Jurkat, Clone E6-1 (cell line): ENCODE measurements around the gene CHAT.
"Not testable (repeated sequence)": the region's sequence is repeated elsewhere in the genome, so short reads cannot be mapped to it uniquely, and the experiment has no call there.

Experiments used
- DNase-seq: peaks from one replicate; pipeline ENCODE4 v3.0.0-alpha.2; 2011; ENCODE audit warnings: low read depth, low spot score
- H3K4me3 ChIP-seq: 2 replicates; pipeline ENCODE4 v1.5.1; 2011; ENCODE audit warnings: mild to moderate bottlenecking, low read length, control low read depth, moderate library complexity

Gene CHAT

DNA sequence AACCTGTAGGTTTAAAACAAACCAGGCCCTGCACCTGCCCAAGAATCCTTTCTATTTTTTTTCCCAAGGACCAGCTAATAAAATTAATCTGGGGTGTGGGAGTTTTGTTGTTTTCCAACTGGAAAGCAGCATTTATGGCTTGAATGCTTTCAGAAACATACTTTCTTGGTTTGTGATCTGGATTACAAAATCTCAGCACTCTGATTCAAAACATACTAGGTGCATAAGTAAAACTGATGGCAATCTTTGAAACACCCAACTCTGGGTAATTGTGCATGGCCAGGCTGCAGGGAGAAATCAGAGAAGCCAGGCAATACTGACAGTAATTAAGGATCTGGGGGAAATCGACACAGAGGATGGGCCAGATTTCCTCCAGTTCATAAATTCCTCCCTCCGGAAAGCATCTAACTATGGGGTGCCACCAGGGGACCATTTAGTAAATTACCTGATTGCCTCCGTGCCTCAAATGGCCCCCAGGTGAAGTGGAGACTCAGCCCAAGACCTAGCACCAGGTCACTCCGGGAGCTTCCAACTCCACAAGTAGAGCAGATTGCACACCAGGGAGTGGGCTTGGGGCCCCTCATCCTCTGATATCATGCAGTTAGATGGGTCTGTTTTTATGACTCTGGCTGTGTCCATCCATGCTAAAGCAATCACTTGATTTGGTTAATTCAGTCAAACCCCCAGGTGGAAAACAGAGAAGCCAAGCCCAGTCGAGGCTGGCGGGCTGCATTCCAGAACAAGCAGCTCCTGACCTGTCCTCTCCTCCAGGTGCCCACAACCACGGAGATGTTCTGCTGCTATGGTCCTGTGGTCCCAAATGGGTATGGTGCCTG lies 50.4 kb downstream of the CHAT start:
- DNase-seq, result no peak
- no peak overlapping the region for H3K4me3 ChIP-seq

DNA sequence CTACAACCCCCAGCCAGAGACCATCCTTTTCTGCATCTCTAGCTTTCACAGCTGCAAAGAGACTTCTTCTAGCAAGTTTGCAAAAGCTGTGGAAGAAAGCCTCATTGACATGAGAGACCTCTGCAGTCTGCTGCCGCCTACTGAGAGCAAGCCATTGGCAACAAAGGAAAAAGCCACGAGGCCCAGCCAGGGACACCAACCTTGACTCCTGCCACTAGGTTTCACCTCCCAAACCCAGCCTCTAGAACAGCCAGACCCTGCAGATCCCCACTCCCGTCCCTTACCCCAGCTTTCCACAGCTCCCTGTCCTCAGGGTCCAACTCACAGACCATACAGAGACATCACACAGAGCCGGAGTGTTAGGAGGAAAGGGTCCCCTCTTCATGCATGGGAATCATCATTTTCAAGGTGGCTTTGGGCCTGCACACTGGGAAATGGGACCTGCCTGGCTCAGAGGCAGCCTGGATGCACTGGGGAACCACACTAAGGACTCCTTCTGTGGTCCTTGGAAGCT lies 51.1 kb downstream of the CHAT start:
- DNase-seq, result no peak

DNA sequence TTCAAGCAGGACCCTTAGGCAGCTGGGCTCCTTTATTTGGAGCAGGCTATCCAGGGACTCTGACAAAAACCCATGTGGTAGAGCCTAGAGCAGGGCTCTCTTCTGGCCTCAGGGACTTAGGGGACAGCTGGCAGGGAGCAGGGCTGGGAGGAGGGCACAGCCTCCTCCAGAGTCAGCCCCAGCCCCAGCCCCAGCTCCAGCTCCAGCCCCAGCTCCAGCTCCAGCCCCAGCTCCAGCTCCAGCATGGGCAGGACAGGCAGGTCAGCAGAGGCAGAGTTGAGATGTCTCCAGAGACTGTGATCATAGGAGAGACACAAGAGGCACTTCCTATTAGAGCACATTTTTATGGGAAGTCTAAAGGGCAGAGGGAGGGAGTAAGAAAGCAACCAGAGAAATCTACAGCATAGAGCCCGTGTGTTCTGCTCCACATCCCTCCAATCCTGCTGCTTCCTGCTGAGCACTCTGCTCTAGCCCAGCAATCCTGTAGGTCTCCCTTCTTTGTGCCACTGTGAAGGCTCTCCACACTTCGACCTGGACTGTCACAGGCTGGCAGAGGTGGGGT lies 52.3 kb downstream of the CHAT start:
- DNase-seq, result no peak
- H3K4me3 ChIP-seq, result no peak overlapping the region

More for the DNA sequence above, 51.1 kb downstream of the CHAT start:
- H3K4me3 ChIP-seq, result no peak overlapping the region

DNA sequence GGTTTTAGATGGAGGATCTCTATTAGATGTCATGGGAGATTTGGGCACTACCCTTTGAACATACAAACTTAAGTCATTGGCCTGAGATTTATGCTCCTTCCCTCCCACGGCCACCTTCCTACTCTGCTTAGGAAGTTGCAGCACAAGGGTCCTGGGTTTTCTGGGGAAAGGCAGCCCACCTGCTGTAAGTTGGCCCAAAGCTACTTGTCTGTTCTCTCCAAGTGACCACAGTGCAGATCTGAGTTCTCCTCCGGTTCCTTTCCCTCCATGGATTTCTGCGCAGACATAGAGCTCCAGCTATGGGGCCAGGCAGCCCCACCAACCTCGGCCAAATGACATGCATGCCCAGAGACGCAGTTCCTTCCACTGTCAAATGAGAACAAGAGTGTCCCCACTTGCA lies 52.8 kb downstream of the CHAT start:
- no peak overlapping the region for H3K4me3 ChIP-seq
- no peak for DNase-seq

DNA sequence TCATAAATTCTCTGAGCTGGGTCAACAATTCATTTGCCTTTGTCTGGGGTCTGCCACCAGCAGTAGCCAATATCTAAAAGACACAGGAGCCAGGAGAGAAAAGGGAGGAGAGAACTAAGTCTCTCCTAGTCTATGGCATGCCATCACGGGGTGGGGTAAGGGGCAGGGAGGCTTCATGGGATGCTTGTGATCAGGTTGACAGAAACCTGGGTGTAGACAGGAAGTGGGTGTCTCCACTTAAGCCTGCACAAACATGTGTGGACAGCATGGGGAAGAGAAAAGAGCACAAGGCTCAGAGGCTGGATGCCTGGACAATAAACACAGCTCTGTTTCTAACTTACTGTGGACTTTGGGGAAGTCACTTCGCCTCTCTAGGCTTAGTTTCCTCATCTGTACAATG lies 54.2 kb downstream of the CHAT start:
- no peak for DNase-seq
- no peak overlapping the region for H3K4me3 ChIP-seq

- DNase-seq, result no peak
- H3K4me3 ChIP-seq, result no peak overlapping the region
Measured at GRCh38 chr10:49668684-49669083, 54.8 kb downstream of the CHAT start.

DNA sequence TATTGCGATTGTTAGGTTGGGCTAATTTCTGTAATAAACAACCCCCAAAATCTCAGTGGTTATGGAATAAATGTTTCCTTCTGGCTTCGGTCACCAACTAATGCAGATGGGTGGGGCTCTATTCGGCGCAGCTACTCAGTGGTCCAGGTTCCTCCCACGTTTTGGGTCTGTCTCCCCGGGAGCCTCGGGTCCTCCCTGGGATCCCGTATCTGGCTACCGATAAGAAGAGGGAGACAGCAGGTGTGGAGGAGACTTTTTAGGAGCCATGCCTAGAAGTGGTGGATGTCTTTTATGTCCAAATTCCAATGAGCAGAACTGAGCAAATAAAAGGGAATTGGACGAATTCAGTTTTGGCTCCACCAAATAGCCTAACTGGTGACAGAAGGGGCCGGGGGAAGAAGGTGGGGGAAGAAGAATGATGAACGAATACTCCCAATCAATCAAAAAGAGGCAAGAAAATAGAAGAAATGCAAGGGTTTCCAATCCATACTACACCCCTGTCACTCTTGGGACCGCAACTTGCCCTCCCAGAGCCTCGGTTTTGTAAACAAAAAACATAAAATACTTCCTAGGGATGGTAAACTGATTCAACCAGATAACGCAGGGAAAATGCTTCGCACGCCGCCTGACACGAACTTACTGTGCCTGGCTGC lies 65.1 kb downstream of the CHAT start:
- no peak for DNase-seq
- no peak overlapping the region for H3K4me3 ChIP-seq

GRCh38 chr10:49679480-49679893 lies 65.7 kb downstream of the CHAT start, which contains the start of gene C10orf53:
Gene C10orf53, plus strand, starts transcription at chr10:49679651. Its CDS starts 47 bp downstream, at chr10:49679698.
- no peak within 1 kb of the TSS for H3K4me3 ChIP-seq
- no peak for DNase-seq

DNA sequence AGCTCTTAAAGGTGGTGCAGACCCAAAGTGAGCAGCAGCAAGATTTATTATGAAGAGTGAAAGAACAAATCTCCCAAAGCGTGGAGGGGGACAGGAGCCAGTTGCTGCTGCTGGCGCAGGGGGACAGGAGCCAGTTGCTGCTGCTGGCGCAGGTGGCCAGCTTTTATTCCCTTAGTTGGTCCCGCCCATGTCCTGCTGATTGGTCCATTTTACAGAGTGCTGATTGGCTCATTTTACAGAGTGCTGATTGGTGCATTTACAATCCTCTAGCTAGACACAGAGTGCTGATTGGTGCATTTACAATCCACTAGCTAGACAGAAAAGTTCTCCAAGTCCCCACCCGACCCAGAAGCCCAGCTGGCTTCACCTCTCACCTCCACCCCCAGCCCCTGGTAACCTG lies 68.6 kb downstream of the CHAT start:
- DNase-seq, H3K4me3 ChIP-seq: not testable (repeated sequence)

DNA sequence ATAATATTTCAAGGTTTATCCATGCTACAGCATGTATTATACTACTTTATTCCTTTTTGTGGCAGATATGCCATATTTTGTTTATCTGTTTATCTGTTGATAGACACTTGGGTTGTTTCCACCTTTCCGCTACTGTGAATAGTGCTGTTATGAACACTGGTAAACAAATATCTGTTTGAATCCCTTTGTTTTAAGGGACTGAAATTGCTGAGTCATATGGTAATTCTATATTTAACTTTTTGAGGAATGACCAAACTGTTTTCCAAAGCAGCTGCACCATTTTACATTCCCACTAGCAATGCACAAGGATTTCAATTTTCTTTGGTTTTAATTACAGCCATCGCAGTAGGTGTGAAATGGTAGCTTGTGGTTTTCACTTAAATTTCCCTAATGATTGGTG lies 69.0 kb downstream of the CHAT start:
- DNase-seq, result no peak
- H3K4me3 ChIP-seq, result no peak overlapping the region

- DNase-seq, result no peak
Measured at GRCh38 chr10:49686651-49687050, 72.8 kb downstream of the CHAT start.

DNA sequence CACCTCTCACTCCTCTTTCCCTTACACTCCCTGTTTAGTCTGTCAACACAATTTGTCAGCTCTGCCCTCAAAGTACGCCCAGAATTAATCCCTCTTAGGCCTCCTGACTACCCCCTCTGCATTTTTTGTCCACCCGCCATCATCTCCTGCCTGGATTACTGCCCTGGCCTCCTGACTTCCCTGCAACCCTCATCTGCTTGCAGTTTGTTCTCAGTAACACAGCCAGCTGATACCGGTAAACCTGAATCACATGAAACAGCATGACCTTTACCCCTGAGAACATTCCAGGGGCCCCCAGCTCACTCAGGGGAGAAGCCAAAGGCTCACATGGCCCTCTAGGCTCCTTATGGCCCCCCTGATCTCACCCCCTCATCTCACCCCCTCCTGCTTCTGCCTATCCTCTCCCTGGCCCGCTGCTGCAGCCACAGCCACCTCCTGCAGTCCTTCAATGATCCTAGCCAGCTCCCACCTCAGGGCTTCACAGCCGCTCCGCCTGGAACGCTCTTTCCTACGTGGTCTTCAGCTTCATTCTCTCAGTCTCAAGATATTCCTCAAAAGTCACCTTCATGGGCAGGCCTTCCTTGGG lies 74.5 kb downstream of the CHAT start:
- DNase-seq, result no peak
- H3K4me3 ChIP-seq, result no peak overlapping the region

More at GRCh38 chr10:49686651-49687050, 72.8 kb downstream of the CHAT start:
- no peak overlapping the region for H3K4me3 ChIP-seq

GRCh38 chr10:49688920-49689319 lies 75.1 kb downstream of the CHAT start:
- DNase-seq, result no peak
- H3K4me3 ChIP-seq, result no peak overlapping the region

GRCh38 chr10:49689882-49690510 lies 76.2 kb downstream of the CHAT start:
- no peak overlapping the region for H3K4me3 ChIP-seq
- no peak for DNase-seq

GRCh38 chr10:49690698-49691356 lies 77.0 kb downstream of the CHAT start:
- no peak for DNase-seq
- H3K4me3 ChIP-seq, result no peak overlapping the region

DNA sequence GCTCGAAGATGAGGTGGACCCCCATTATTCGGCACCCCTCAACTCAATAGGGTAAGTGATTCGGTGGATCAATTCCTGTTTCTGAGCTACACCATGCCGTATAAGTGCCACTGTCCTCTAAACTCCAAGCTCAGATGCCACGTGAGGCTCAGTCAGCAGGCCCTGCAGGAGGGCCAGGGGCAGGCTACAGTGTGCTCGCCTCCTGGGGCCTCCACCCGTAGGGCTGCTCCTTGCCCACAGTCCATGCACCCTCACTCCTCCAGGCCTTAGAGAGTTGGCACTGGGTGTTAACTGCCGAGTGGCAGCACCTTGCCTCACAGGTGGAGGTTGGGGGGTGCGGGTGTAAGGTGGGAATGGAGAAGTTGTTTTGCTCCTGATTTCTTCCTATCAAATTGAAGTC lies 77.8 kb downstream of the CHAT start:
- no peak overlapping the region for H3K4me3 ChIP-seq
- no peak for DNase-seq

DNA sequence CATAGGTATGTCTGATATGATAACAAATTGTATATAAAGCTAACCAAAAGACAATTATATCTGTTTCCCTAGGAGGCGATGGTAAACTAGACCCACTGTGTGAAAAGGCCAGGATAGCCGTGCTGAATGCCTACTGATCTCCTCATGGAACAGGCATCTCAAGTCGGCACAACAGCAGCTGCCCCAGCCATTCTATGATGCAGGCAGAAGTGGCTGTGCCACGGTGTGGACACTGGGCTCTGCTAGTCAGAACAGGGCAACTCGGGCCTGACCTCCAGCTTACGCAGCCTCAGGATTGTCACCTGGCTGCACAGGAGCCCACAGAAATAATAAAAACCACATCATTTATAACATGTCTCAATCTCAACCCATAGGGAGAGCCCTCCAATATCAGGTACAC lies 80.6 kb downstream of the CHAT start:
- DNase-seq, result no peak
- H3K4me3 ChIP-seq, result no peak overlapping the region

DNA sequence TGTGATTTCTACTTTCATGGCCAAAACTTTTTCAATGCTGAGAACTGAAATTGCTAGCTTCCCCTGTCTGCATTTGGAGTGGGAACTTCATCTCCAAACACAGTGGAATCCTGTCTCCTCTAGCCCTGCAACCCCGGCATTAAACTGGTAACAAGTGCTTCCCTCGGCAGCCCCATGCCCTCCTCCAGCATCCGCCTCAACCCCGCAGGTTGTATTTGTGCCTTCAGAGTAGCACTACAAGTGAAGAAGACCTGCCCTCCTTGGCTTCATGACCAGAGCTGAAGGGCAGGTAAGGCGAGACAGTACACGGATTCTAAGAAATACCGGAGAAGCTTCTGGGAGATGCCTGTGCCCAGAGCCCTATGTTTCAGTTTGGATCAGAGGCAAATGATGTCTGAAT lies 82.5 kb downstream of the CHAT start:
- DNase-seq, result no peak
- no peak overlapping the region for H3K4me3 ChIP-seq

GRCh38 chr10:49698679-49699078 lies 84.8 kb downstream of the CHAT start:
- no peak for DNase-seq
- no peak overlapping the region for H3K4me3 ChIP-seq
